GM23248 (cell line): ENCODE results near the gene BCL7B. TPM values are rescaled to one million over a fixed set of nuclear protein-coding genes. Genes with fewer than 3 reads are reported as not detected.
"Not testable (repeated sequence)": the region's sequence is repeated elsewhere in the genome, so short reads cannot be mapped to it uniquely, and the experiment has no call there.

Experiments used
- DNase-seq: peaks from one replicate; pipeline ENCODE4 v3.0.0-alpha.2; 2015
- H2AFZ ChIP-seq: fragments of 200-600 bp; sonication (generic); 2 replicates; pipeline ENCODE4 v1.6.1; 2016; ENCODE audit warnings: antibody characterized with exemption
- H3F3A ChIP-seq: fragments of 200-600 bp; sonication (generic); 2 replicates; pipeline ENCODE4 v1.6.1; 2016; ENCODE audit warnings: mild to moderate bottlenecking, antibody characterized with exemption, mixed run types; ENCODE audit not compliant: insufficient read depth
- H3K27ac ChIP-seq: fragments of 200-600 bp; sonication (generic); 2 replicates; pipeline ENCODE4 v1.5.1; 2016; ENCODE audit warnings: mild to moderate bottlenecking
- H3K27me3 ChIP-seq: fragments of 200-600 bp; sonication (generic); replicated peaks from 2 replicates; pipeline ENCODE4 v1.6.1; 2016; ENCODE audit warnings: mild to moderate bottlenecking; ENCODE audit not compliant: insufficient read depth
- H3K36me3 ChIP-seq: fragments of 200-600 bp; sonication (generic); 2 replicates; pipeline ENCODE4 v1.6.1; 2016; ENCODE audit warnings: low read depth, mild to moderate bottlenecking
- H3K4me1 ChIP-seq: fragments of 200-600 bp; sonication (generic); 2 replicates; pipeline ENCODE4 v1.6.1; 2016; ENCODE audit warnings: mild to moderate bottlenecking; ENCODE audit not compliant: insufficient read depth
- H3K4me2 ChIP-seq: fragments of 200-600 bp; sonication (generic); one replicate; pipeline ENCODE4 v1.6.1; 2016; ENCODE audit warnings: mild to moderate bottlenecking; ENCODE audit not compliant: unreplicated experiment
- H3K4me3 ChIP-seq: fragments of 200-600 bp; sonication (generic); 2 replicates; pipeline ENCODE4 v1.5.1; 2016; ENCODE audit warnings: mild to moderate bottlenecking
- H3K79me2 ChIP-seq: fragments of 200-600 bp; sonication (generic); 2 replicates; pipeline ENCODE4 v1.6.1; 2016; ENCODE audit warnings: mild to moderate bottlenecking; ENCODE audit not compliant: insufficient read depth
- H3K9ac ChIP-seq: fragments of 200-600 bp; sonication (generic); 2 replicates; pipeline ENCODE4 v1.6.1; 2016; ENCODE audit warnings: mild to moderate bottlenecking
- H3K9me2 ChIP-seq: fragments of 200-600 bp; sonication (generic); 2 replicates; pipeline ENCODE4 v1.6.1; 2016; ENCODE audit warnings: mixed run types, mild to moderate bottlenecking, moderate library complexity; ENCODE audit not compliant: insufficient read depth
- H3K9me3 ChIP-seq: fragments of 200-600 bp; sonication (generic); one replicate; pipeline ENCODE4 v1.6.1; 2017; ENCODE audit warnings: low read depth
- H4K20me1 ChIP-seq: fragments of 200-600 bp; sonication (generic); 2 replicates; pipeline ENCODE4 v1.6.0; 2016; ENCODE audit not compliant: insufficient read depth
- EZH2 ChIP-seq: fragments of 200-600 bp; sonication (generic); IDR thresholded peaks from 2 replicates; pipeline ENCODE4 v1.6.1; 2018; ENCODE audit warnings: antibody characterized with exemption, mild to moderate bottlenecking; ENCODE audit not compliant: insufficient read depth, poor library complexity, severe bottlenecking
- EZH2phosphoT487 ChIP-seq: fragments of 200-600 bp; sonication (generic); IDR thresholded peaks from 2 replicates; pipeline ENCODE4 v1.6.1; 2018; ENCODE audit warnings: antibody characterized with exemption, moderate library complexity, mild to moderate bottlenecking, low read depth; ENCODE audit not compliant: insufficient read depth
- WGBS, 2 experiments: methylation state at CpG; one replicate each; pipeline ENCODE4 v1.1.6; 2015 to 2017; ENCODE audit warnings: low lambda C conversion rate in 2 of 2, low coverage in 1 of 2; ENCODE audit errors: missing lambda C conversion rate in 2 of 2; 5-methylcytosine and 5-hydroxymethylcytosine counted together
- in situ Hi-C: fragments of 300-500 bp; cut with MboI; formaldehyde crosslinking; loops from 2 replicates; pipeline ENCODE4 v1.15.0; 2020
- polyA plus RNA-seq: library from polyadenylated mRNA; unstranded; fragments of >200 nt; fragmentation: Nextera tagmentation; extraction: Ambion mirVana; gene quantifications from 2 replicates; pipeline ENCODE4 v1.2.1, GENCODE V29; 2016
- total RNA-seq: library from RNA; depleted of rRNA; stranded (reverse); fragments of >200 nt; shearing (Covaris generic); gene quantifications from 2 replicates; pipeline ENCODE4 v1.2.3, GENCODE V29; 2014

The BCL7B gene
- total and polyA plus RNA-seq, 2 experiments from 2014 or later: 24.8 to 72.6 TPM

- Histone ChIP-seq H3K79me2 (peaks cover 47% of the 10 kb centered on the region), H3K27me3 (no peaks in the 10 kb centered on the region), H3K4me2 (no peak overlapping the region), H3K4me3 (no peak overlapping the region), H3K36me3 (peaks cover 37% of the 10 kb centered on the region; the same call in 1 of the 2 replicates), H3K27ac (no peak overlapping the region), H3K9me3 (no peaks in the 10 kb centered on the region), H3K9ac (no peak overlapping the region), H3F3A (no peaks in the 10 kb centered on the region), H2AFZ (no peak overlapping the region), H4K20me1 (peaks cover 2% of the 10 kb centered on the region; the same call in 1 of the 2 replicates), H3K4me1 (no peaks in the 10 kb centered on the region), H3K9me2 (no peaks in the 10 kb centered on the region)
- TF ChIP-seq EZH2: no peak
- no peak for TF ChIP-seq EZH2phosphoT487
- 89 to 90% methylated on average over 13 of the region's 13 CpGs for WGBS, 2 experiments
- DNase-seq: no peak
- in situ Hi-C loops: no loop called here
Observed at GRCh38 chr7:73539709-73540108, 17.8 kb downstream of the BCL7B start.

GRCh38 chr7:73538510-73538909 lies 19.0 kb downstream of the BCL7B start:
- in situ Hi-C loops, H2AFZ ChIP-seq: not testable (repeated sequence)

GRCh38 chr7:73537051-73537450 lies 20.4 kb downstream of the BCL7B start:
- Histone ChIP-seq H3K36me3 (peaks cover 24% of the 10 kb centered on the region; the same call in 1 of the 2 replicates), H3K27ac (no peak overlapping the region), H3K9me3 (no peaks in the 10 kb centered on the region), H3K27me3 (no peaks in the 10 kb centered on the region), H3K79me2 (peaks cover 22% of the 10 kb centered on the region), H3F3A (no peaks in the 10 kb centered on the region), H3K9ac (no peak overlapping the region), H3K9me2 (no peaks in the 10 kb centered on the region), H2AFZ (no peak overlapping the region), H3K4me2 (no peak overlapping the region), H3K4me1 (no peaks in the 10 kb centered on the region), H3K4me3 (no peak overlapping the region), H4K20me1 (peaks cover 2% of the 10 kb centered on the region; the same call in 1 of the 2 replicates)
- no peak for DNase-seq
- TF ChIP-seq EZH2 (no peak), EZH2phosphoT487 (no peak)
- in situ Hi-C loops: no loop called here
- WGBS, 2 experiments: 92 to 99% methylated on average over 9 to 16 of the region's 16 CpGs

More at GRCh38 chr7:73538510-73538909, 19.0 kb downstream of the BCL7B start:
- not testable (repeated sequence) for H3K9ac ChIP-seq, H4K20me1 ChIP-seq, H3K27me3 ChIP-seq, DNase-seq, H3K9me2 ChIP-seq, H3F3A ChIP-seq, H3K27ac ChIP-seq, H3K9me3 ChIP-seq, H3K4me2 ChIP-seq, H3K4me3 ChIP-seq, H3K4me1 ChIP-seq
- WGBS, 2 experiments: 100% methylated on average over 2 of the region's 2 CpGs
- Histone ChIP-seq H3K79me2 (peaks cover 36% of the 10 kb centered on the region), H3K36me3 (peaks cover 37% of the 10 kb centered on the region; the same call in 1 of the 2 replicates)

- in situ Hi-C loops: no loop called here
- TF ChIP-seq EZH2phosphoT487: no peak
- TF ChIP-seq EZH2: no peak
- Histone ChIP-seq H3K4me3 (no peak overlapping the region), H2AFZ (no peak overlapping the region), H3K9me2 (no peaks in the 10 kb centered on the region), H3K4me1 (no peaks in the 10 kb centered on the region), H3K9me3 (no peaks in the 10 kb centered on the region), H3K27ac (no peak overlapping the region), H3K9ac (no peak overlapping the region), H3K4me2 (no peak overlapping the region), H4K20me1 (no peaks in the 10 kb centered on the region), H3K27me3 (no peaks in the 10 kb centered on the region), H3K36me3 (peaks cover 23% of the 10 kb centered on the region; the same call in 1 of the 2 replicates), H3K79me2 (peaks cover 16% of the 10 kb centered on the region; the same call in 1 of the 2 replicates), H3F3A (no peaks in the 10 kb centered on the region)
- 66% methylated on average over 5 of the region's 5 CpGs for WGBS, 2 experiments
- DNase-seq: no peak
Observed at GRCh38 chr7:73536479-73536878, 21.0 kb downstream of the BCL7B start.

- H3F3A ChIP-seq, DNase-seq, H3K9me2 ChIP-seq, H3K4me1 ChIP-seq, H4K20me1 ChIP-seq, in situ Hi-C loops, H3K9ac ChIP-seq, H3K27me3 ChIP-seq, H3K27ac ChIP-seq, H3K9me3 ChIP-seq, H3K4me3 ChIP-seq, H2AFZ ChIP-seq, H3K4me2 ChIP-seq: not testable (repeated sequence)
- Histone ChIP-seq H3K36me3 (peaks cover 23% of the 10 kb centered on the region; the same call in 1 of the 2 replicates), H3K79me2 (peaks cover 12% of the 10 kb centered on the region; the same call in 1 of the 2 replicates)
- 92 to 96% methylated on average over 7 of the region's 7 CpGs for WGBS, 2 experiments
Observed at GRCh38 chr7:73535918-73536317, 21.6 kb downstream of the BCL7B start.
